GM12874 (cell line): Measurements from ENCODE around the gene CMC4.
A peak's percentile ranks its signal among the peaks of the same experiment; 100 is the strongest.

Experiments used
- CTCF ChIP-seq: IDR thresholded peaks from 2 replicates; pipeline ENCODE4 v1.5.1; 2011; ENCODE audit warnings: low read depth, mild to moderate bottlenecking, control low read depth, low read length, moderate library complexity; ENCODE audit not compliant: insufficient read depth

The CMC4 gene, protein sequence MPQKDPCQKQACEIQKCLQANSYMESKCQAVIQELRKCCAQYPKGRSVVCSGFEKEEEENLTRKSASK

DNA sequence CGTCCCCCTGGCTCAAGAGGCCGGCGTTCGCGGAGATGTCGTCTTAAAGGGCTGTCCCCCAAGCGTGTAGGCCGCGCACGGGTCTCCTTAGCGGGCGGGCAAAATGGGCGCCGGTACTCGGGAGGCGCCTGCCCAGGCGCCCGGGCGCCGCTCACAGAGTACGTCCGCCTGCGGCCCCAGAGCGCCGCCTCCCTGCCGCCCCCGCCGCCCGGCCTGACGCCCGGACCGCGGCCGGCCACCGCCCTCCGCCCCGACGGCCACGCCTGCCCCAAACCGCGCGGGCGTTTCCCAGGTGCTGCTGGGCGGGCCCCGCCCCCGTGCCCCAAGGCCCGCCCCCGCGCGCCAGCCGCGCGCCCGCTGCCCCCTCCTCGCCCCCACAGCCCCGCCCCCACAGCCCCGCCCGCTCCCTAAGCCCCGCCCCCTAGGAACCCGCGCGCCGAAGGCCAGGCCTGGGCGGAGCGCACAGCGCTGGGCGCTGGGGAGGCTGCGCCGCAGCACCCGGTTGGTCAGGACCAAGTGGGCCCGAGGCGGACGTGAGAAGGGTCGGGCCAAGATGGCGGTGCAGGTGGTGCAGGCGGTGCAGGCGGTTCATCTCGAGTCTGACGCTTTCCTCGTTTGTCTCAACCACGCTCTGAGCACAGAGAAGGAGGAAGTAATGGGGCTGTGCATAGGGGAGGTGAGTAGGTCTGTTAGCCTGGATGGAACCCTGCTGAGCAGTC is at the start of gene CMC4, which contains the start of the genes BRCC3 and MTCP1:
TSS of gene CMC4 (minus strand) at position 162 of the 719 bp plus-strand sequence. CDS start 7,113 bp downstream, outside the sequence.
TSS of gene BRCC3 (plus strand) at position 534 of the 719 bp plus-strand sequence. CDS start at position 554, 20 bp downstream.
TSS of gene MTCP1 (minus strand) at position 162 of the 719 bp plus-strand sequence. CDS start 5,126 bp downstream, outside the sequence.
- no peak for TF ChIP-seq CTCF

GRCh38 chrX:155115174-155115819 is 44.4 kb upstream of the CMC4 start:
- no peak for TF ChIP-seq CTCF

- no peak for TF ChIP-seq CTCF
These were observed 42.2 kb upstream of the CMC4 start for GRCh38 chrX:155113097-155113496.

GRCh38 chrX:155112171-155112570 is 41.2 kb upstream of the CMC4 start:
- no peak for TF ChIP-seq CTCF

DNA sequence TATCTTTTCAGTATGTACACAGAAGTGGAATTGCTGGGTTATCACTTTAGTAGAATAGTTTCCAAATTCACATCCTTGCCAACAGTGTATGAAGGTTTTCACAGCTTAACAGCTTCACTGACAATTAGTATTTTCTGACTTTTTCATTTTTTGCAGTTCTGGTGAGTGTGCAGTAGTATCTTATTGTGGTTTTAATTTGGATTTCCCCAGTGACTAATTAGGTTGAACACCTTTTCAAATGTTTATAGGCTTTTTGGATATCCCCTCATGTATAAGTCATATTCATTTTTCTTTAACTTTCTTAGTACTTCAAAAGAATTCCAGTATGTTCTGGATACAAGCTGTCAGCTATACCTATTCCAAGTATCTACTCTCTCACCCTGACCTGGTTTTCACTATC is 37.5 kb upstream of the CMC4 start:
- TF ChIP-seq CTCF, result no peak

DNA sequence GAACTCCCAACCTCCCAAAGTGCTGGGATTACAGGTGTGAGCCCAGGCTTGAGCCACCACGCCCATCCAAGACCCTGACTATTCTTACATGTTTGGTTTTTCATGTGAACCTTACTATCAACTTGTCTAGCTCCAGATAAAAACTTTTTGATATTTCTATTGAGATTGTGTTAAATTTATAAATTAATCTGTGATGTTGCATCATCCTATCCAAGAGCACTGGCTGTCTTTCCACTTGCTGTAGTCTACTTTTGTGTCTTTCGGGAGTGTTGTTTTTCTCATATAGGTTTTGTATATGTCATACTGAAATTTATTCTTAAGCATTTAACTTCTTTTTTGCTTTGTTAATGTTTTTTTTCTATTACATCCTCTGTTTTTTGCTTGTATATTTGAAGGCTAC is 35.0 kb upstream of the CMC4 start:
- TF ChIP-seq CTCF, result no peak

- peak; percentile 43; the same call in 1 of the 2 replicates for TF ChIP-seq CTCF
These were observed 23.6 kb upstream of the CMC4 start for GRCh38 chrX:155094468-155095061.
